ENCODE data around the gene SOS1.
A peak's percentile ranks its signal among the peaks of the same experiment; 100 is the strongest.

Gene SOS1

GRCh38 chr2:39124746-39125057 lies 3.9 kb upstream of the SOS1 start:
- DNase-seq (ENCODE audit: low read depth in 2 of 2) = no peak
- peak overlapping the region; percentile 74 to 79 for H3K4me3 ChIP-seq (replicated peaks in 1 of 2; ENCODE audit: low read depth in 2 of 2, low read length in 2 of 2)

GRCh38 chr2:39124000-39124745 lies 3.3 kb upstream of the SOS1 start:
- DNase-seq (ENCODE audit: low read depth in 2 of 2) = peak; percentile 95 to 97
- TF ChIP-seq CTCF (IDR thresholded peaks at IDR 0.05; ENCODE audit: low read depth, low read length) = peak; percentile 47
- peak overlapping the region; percentile 74 to 79 for H3K4me3 ChIP-seq (replicated peaks in 1 of 2; ENCODE audit: low read depth in 2 of 2, low read length in 2 of 2)

More at GRCh38 chr2:39124746-39125057, 3.9 kb upstream of the SOS1 start:
- TF ChIP-seq CTCF (IDR thresholded peaks at IDR 0.05; ENCODE audit: low read depth, low read length) = no peak

GRCh38 chr2:39123436-39123999 lies 2.7 kb upstream of the SOS1 start:
- no peak for DNase-seq (ENCODE audit: low read depth in 2 of 2)
- TF ChIP-seq CTCF (IDR thresholded peaks at IDR 0.05; ENCODE audit: low read depth, low read length) = no peak
- H3K4me3 ChIP-seq (replicated peaks in 1 of 2; ENCODE audit: low read depth in 2 of 2, low read length in 2 of 2) = peak overlapping the region; percentile 74 to 79

- peak overlapping the region; percentile 12 to 65 for H3K4me3 ChIP-seq (replicated peaks in 1 of 2; ENCODE audit: low read depth in 2 of 2, low read length in 2 of 2)
- no peak for DNase-seq (ENCODE audit: low read depth in 2 of 2)
- TF ChIP-seq CTCF (IDR thresholded peaks at IDR 0.05; ENCODE audit: low read depth, low read length) = no peak
These were observed 742 bp upstream of the SOS1 start for GRCh38 chr2:39121523-39122063.

- DNase-seq (ENCODE audit: low read depth in 2 of 2) = no peak
- no peak for TF ChIP-seq CTCF (IDR thresholded peaks at IDR 0.05; ENCODE audit: low read depth, low read length)
- H3K4me3 ChIP-seq (replicated peaks in 1 of 2; ENCODE audit: low read depth in 2 of 2, low read length in 2 of 2) = peak overlapping the region; percentile 65 to 74
These were observed 405 bp downstream of the SOS1 start for GRCh38 chr2:39120521-39120770.

- peak overlapping the region; percentile 65 to 74 for H3K4me3 ChIP-seq (replicated peaks in 1 of 2; ENCODE audit: low read depth in 2 of 2, low read length in 2 of 2)
- peak; percentile 57 to 64 for DNase-seq (ENCODE audit: low read depth in 2 of 2)
- no peak for TF ChIP-seq CTCF (IDR thresholded peaks at IDR 0.05; ENCODE audit: low read depth, low read length)
These were observed 925 bp downstream of the SOS1 start for GRCh38 chr2:39119732-39120520.

Measured in cardiac fibroblast (primary cell).